Activated CD4-positive, CD25-positive, alpha-beta regulatory T cell treated with anti-CD3 and anti-CD28 coated beads, Interleukin-2, amount 50 U/mL, for 72 hours (primary cell): ENCODE measurements around the gene DLGAP4.
"Not testable (repeated sequence)": the region's sequence is repeated elsewhere in the genome, so short reads cannot be mapped to it uniquely, and the experiment has no call there.

Source experiments
- DNase-seq: peaks from one replicate; pipeline ENCODE4 v3.0.0; 2021

Gene DLGAP4

GRCh38 chr20:36543184-36544133 lies 237.3 kb downstream of the DLGAP4 start:
- DNase-seq = no peak

- no peak for DNase-seq
Measured at GRCh38 chr20:36544134-36545018, 238.2 kb downstream of the DLGAP4 start.

GRCh38 chr20:36546111-36546736 lies 240.1 kb downstream of the DLGAP4 start:
- DNase-seq = no peak

- DNase-seq = no peak
Measured at GRCh38 chr20:36547186-36548005, 241.3 kb downstream of the DLGAP4 start.

GRCh38 chr20:36548006-36548315 lies 241.8 kb downstream of the DLGAP4 start:
- DNase-seq = no peak

- no peak for DNase-seq
Measured at GRCh38 chr20:36548704-36549627, 242.8 kb downstream of the DLGAP4 start.

- DNase-seq = no peak
Measured at GRCh38 chr20:36549628-36549941, 243.4 kb downstream of the DLGAP4 start.

GRCh38 chr20:36549942-36550789 lies 244.0 kb downstream of the DLGAP4 start:
- DNase-seq = no peak

- DNase-seq = no peak
Measured at GRCh38 chr20:36550790-36551299, 244.7 kb downstream of the DLGAP4 start.

GRCh38 chr20:36555248-36555647 lies 249.1 kb downstream of the DLGAP4 start:
- DNase-seq = no peak

- no peak for DNase-seq
Measured at GRCh38 chr20:36562724-36563123, 256.6 kb downstream of the DLGAP4 start.

- DNase-seq = no peak
Measured at GRCh38 chr20:36563374-36563773, 257.2 kb downstream of the DLGAP4 start.

GRCh38 chr20:36564078-36564725 lies 258.1 kb downstream of the DLGAP4 start:
- DNase-seq = not testable (repeated sequence)

- DNase-seq = not testable (repeated sequence)
Measured at GRCh38 chr20:36564726-36565121, 258.6 kb downstream of the DLGAP4 start.

- DNase-seq = no peak
Measured at GRCh38 chr20:36565520-36565919, 259.4 kb downstream of the DLGAP4 start.

- no peak for DNase-seq
Measured at GRCh38 chr20:36569847-36570429, 263.8 kb downstream of the DLGAP4 start.

- no peak for DNase-seq
Measured at GRCh38 chr20:36571564-36572504, 265.7 kb downstream of the DLGAP4 start.

- DNase-seq = peak; percentile 68
Measured at GRCh38 chr20:36572701-36573102, 266.6 kb downstream of the DLGAP4 start.
